Measurements from ENCODE around the gene KCNC3. TPM values are rescaled to one million over a fixed set of nuclear protein-coding genes. Genes with fewer than 3 reads are reported as not detected.

KCNC3 gene
- total RNA-seq, 1 donor from 2014 or later: 12.8 TPM

DNA sequence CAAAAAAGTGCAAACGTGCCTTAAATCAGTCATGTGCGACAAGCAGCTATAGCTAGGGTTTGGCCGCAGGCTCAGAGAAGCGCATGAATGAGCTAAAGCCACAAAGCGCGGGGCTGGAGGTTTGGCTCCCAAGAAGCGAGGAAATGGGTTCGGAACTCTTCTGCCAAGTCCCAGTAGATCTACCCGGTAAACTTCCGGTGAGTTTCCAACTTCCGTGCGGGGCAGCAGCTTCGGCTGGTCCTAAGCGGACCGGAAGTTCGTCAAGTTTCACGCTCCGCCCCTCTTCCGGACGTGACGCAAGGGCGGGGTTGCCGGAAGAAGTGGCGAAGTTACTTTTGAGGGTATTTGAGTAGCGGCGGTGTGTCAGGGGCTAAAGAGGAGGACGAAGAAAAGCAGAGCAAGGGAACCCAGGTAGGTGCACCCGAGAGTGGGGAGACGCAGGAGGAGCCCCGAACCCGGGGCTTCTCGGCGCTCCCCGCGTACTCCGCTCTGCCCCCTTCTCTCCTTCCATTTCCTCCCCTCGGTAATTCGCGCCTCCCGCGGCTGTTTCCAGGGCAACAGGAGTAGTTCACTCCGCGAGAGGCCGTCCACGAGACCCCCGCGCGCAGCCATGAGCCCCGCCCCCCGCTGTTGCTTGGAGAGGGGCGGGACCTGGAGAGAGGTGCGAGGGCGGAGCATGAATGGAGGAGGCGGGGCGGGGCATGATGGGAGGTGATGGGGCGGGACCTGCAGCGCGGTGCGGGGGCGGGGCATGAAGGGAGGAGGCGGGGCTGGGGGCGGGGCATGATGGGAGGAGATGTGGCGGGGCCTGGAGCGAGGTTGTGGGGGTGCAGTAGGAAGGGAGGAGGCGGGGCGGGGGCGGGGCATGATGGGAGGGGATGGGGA is 47.2 kb upstream of the KCNC3 start, which contains the start of gene NR1H2:
TSS of gene NR1H2 (plus strand) at position 292 of the 885 bp plus-strand sequence. CDS start 1,149 bp downstream, outside the sequence.
- peaks cover 42% of the 10 kb centered on the region for H3K36me3 ChIP-seq
- peaks cover 7% of the 10 kb centered on the region for H3K4me1 ChIP-seq
- no peaks in the 10 kb centered on the region for H3K9me3 ChIP-seq
- intact Hi-C loops (cut with DNase I): no loop called here
- peak; percentile 90 for ATAC-seq
- H3K4me3 ChIP-seq: peak within 1 kb of the TSS; percentile 96
- TF ChIP-seq, protein P1, sequence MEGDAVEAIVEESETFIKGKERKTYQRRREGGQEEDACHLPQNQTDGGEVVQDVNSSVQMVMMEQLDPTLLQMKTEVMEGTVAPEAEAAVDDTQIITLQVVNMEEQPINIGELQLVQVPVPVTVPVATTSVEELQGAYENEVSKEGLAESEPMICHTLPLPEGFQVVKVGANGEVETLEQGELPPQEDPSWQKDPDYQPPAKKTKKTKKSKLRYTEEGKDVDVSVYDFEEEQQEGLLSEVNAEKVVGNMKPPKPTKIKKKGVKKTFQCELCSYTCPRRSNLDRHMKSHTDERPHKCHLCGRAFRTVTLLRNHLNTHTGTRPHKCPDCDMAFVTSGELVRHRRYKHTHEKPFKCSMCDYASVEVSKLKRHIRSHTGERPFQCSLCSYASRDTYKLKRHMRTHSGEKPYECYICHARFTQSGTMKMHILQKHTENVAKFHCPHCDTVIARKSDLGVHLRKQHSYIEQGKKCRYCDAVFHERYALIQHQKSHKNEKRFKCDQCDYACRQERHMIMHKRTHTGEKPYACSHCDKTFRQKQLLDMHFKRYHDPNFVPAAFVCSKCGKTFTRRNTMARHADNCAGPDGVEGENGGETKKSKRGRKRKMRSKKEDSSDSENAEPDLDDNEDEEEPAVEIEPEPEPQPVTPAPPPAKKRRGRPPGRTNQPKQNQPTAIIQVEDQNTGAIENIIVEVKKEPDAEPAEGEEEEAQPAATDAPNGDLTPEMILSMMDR (IDR thresholded peaks at IDR 0.05): no peak
- peak; percentile 96 for DNase-seq
- H3K27me3 ChIP-seq: no peaks in the 10 kb centered on the region
- peak within 1 kb of the TSS; percentile 100 for H3K27ac ChIP-seq

- ATAC-seq: peak; percentile 4
- TF ChIP-seq, protein P1 (IDR thresholded peaks at IDR 0.05): no peak
- H3K9me3 ChIP-seq: no peaks in the 10 kb centered on the region
- peak overlapping the region; percentile 77 for H3K27ac ChIP-seq
- peaks cover 4% of the 10 kb centered on the region for H3K4me1 ChIP-seq
- no peaks in the 10 kb centered on the region for H3K27me3 ChIP-seq
- H3K4me3 ChIP-seq: no peak overlapping the region
- no peak for DNase-seq
- intact Hi-C loops (cut with DNase I): no loop called here
- no peaks in the 10 kb centered on the region for H3K36me3 ChIP-seq
These were observed 42.8 kb upstream of the KCNC3 start for GRCh38 chr19:50371914-50372475.

DNA sequence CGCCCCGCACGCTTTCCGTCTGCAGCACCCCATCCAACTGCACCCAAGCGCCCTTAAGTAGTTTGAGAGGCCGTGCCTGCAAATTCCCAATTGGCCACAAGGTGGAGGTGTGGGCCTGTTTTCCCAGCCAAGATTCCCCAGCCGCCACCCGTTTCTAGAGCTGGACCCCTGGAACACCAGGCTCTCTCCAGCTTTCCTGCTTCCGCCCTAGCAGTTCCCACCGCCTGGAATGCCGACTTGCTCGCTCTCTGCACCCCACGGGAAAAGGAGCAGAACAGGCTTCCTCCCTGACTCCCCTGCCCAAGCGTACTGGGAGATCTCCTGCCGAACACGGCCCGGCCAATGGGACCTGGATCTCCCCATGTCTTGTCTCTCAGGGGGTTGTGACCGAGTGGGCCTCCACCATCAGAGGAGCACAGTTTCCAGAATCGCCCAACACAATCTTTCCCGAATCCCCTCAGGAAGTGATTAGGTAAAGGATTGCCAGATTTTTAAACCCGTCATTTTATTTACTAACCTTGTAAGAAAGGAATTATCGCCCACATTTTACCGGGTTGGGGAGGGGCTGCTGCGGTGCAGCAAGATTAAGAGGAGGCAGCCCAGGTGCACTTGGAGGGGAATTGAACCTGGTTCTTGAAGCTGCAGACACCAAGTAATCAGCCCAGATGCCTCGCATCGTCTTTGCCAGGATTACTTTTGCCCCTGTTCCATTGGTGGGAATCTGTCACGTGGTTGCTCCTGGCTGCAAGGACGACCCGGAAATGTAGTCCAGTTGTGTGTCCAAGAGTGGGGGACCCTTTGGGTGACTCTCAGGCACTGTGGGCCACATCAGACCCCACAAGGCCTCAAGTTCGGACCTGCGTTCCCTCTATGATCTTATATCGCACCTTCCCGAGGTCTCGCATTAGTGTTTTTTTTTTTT is 39.7 kb upstream of the KCNC3 start:
- TF ChIP-seq, protein P1 (IDR thresholded peaks at IDR 0.05): peak; percentile 85
- ATAC-seq: peak; percentile 83
- Histone ChIP-seq H3K27me3 (no peaks in the 10 kb centered on the region), H3K9me3 (no peaks in the 10 kb centered on the region), H3K36me3 (no peaks in the 10 kb centered on the region), H3K4me3 (peak overlapping the region; percentile 66), H3K27ac (peak overlapping the region; percentile 74), H3K4me1 (no peaks in the 10 kb centered on the region)
- DNase-seq: peak; percentile 90
- intact Hi-C loops (cut with DNase I): loop anchor here (5.0 kb wide), 1 partner anchor 48 kb away; the partner anchor contains the start of gene SPIB

DNA sequence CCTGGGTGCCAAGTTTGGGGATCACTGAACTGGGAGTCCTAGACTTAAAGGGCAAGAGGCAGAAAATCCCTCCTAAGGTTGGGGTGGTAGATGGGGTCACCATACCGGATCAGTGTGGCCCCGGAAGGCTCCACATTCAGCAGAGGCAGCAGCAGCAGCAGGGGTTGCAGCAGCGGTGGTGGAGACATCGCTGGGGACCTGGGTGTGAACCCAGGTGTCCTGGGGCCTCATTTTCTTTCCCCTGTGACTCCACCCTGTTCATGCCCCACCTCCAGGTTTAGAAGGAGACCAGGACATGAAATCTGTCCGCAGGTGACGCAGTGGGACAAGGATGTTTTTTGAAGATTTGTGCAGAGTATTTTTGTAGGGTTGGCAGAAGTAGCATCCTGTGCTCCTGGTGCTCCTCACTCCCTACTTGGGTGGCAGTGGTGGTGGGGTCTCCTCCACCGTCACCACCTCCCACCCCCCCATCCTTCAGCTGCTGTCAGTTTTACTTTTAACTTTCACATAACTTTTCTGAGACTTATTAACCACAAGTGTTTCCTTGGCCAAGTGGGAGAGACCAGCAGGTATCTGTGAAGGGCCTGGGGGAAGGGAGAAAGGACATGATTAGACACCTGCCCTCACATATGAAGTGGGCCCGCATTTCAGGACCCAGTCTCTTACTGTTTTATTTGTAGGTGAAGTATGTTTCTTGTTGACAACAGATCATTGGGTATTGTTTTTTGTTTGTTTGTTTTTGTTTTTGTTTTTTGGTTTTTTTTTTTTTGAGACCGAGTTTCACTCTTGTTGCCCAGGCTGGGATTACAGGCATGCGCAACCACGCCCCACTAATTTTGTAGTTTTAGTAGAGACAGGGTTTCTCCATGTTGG is 36.5 kb upstream of the KCNC3 start, which contains the start of gene NAPSA:
TSS of gene NAPSA (minus strand) at position 206 of the 873 bp plus-strand sequence. CDS start at position 188, 18 bp downstream.
- Histone ChIP-seq H3K9me3 (no peaks in the 10 kb centered on the region), H3K27me3 (no peaks in the 10 kb centered on the region), H3K36me3 (no peaks in the 10 kb centered on the region), H3K4me1 (no peaks in the 10 kb centered on the region), H3K27ac (peak within 1 kb of the TSS; percentile 77), H3K4me3 (peak within 1 kb of the TSS; percentile 54)
- DNase-seq (peak; percentile 79), ATAC-seq (peak; percentile 57)
- intact Hi-C loops (cut with DNase I): loop anchor here (5.0 kb wide), 1 partner anchor 52 kb away; the partner anchor contains the start of gene SPIB
- TF ChIP-seq, protein P1 (IDR thresholded peaks at IDR 0.05): no peak

All from upper lobe of right lung (tissue), 1 donor.